Left lung (tissue), 10 donors: ENCODE measurements around the gene NEXN. TPM values are rescaled to one million over a fixed set of nuclear protein-coding genes. Genes with fewer than 3 reads are reported as not detected.

Experiments used
- ATAC-seq: fragments of 200-7000 bp; cut with Tn5 transposase; one replicate; pipeline ENCODE4 v1.9.1; 2020; ENCODE audit warnings: moderate library complexity
- DNase-seq, 4 donors: peaks; one replicate each; pipeline ENCODE4 v3.0.0-alpha.2; 2013 to 2020
- H3K27ac ChIP-seq, 2 donors: fragments of 200-600 bp; sonication (generic) in 1 of 2; one replicate each; pipeline versions ENCODE4 v1.5.0 to v1.8.0; 2020 to 2021
- H3K27me3 ChIP-seq, 2 donors: fragments of 200-600 bp; sonication (generic) in 1 of 2; one replicate each; pipeline versions ENCODE4 v1.5.0 to v1.8.0; 2020 to 2021
- H3K36me3 ChIP-seq, 2 donors: fragments of 200-600 bp; sonication (generic) in 1 of 2; one replicate each; pipeline versions ENCODE4 v1.5.0 to v1.8.0; 2020 to 2021
- H3K4me1 ChIP-seq, 2 donors: fragments of 200-600 bp; one replicate each; pipeline ENCODE4 v1.8.0; 2021
- H3K4me3 ChIP-seq, 2 donors: fragments of 200-600 bp; sonication (generic) in 1 of 2; one replicate each; pipeline versions ENCODE4 v1.5.0 to v1.8.0; 2020 to 2021; ENCODE audit warnings: mild to moderate bottlenecking in 1 of 2
- H3K9me3 ChIP-seq, 2 donors: fragments of 200-600 bp; sonication (generic) in 1 of 2; one replicate each; pipeline versions ENCODE4 v1.5.0 to v1.8.0; 2020 to 2021
- intact Hi-C, 2 donors: fragments of 100-400 bp; cut with DNase I; formaldehyde crosslinking; loops; one replicate each; pipeline versions ENCODE4 v1.11.2 to v1.14.2; 2022
- polyA plus RNA-seq, 6 donors: library from polyadenylated mRNA; unstranded; fragments of 120-200 nt; gene quantifications; one replicate each; pipeline ENCODE4 v1.2.1, GENCODE V29; 2013; ENCODE audit not compliant: insufficient read length in 6 of 6
- total RNA-seq, 2 donors: library from RNA; stranded (reverse); fragmentation: NEBNext Ultra II Directional; extraction: Animal tissue kit (Norgen Biotek cat#: 25700); gene quantifications; one replicate each; pipeline ENCODE4 v1.2.1, GENCODE V29; 2021
- TF ChIP-seq, protein P1 (sequence below), 2 donors: fragments of 200-600 bp; sonication (generic) in 1 of 2; IDR thresholded peaks; one replicate each; pipeline versions ENCODE4 v1.5.0 to v1.8.0; 2021; ENCODE audit warnings: antibody characterized with exemption in 2 of 2
- donor health status: DM: no; HTN: yes; CAD: no.
- donor health status: DM: no; HTN: no; CAD: no.

Gene NEXN
- total and polyA plus RNA-seq, 8 donors = 17.9 to 45.0 (median 34.9) TPM

DNA sequence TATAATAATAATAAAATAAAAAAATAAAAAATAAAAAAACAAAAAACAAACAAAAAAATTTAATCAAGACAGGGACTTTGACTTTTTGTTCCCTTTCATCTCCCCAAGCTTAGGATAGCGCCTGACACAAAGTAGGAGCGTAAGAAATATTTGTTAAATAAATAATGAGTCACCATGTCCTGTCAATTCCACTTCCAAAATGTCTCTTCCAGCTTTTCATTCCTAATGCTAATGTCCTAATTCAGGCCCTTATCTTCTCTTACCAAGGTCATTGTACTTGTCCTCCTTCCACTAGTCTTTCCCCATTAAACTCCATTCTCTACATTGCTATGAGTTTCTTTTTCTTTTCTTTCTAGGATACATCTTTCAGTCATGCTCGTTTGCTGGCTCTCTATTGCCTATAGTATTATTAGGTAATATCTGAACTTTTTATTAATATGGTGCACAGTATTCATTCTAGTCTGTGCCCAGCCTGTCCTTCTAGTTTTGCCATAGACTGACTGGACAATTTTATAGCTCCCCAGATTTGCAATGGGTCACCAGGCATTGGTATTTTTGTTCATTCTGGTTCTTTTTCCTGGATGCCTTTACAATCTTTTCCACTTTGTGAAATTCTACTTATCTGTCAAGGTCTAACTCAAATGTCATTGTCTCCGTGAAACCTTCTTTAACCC lies 11.4 kb downstream of the NEXN start:
- intact Hi-C loops = no loop called here
- TF ChIP-seq, protein P1, sequence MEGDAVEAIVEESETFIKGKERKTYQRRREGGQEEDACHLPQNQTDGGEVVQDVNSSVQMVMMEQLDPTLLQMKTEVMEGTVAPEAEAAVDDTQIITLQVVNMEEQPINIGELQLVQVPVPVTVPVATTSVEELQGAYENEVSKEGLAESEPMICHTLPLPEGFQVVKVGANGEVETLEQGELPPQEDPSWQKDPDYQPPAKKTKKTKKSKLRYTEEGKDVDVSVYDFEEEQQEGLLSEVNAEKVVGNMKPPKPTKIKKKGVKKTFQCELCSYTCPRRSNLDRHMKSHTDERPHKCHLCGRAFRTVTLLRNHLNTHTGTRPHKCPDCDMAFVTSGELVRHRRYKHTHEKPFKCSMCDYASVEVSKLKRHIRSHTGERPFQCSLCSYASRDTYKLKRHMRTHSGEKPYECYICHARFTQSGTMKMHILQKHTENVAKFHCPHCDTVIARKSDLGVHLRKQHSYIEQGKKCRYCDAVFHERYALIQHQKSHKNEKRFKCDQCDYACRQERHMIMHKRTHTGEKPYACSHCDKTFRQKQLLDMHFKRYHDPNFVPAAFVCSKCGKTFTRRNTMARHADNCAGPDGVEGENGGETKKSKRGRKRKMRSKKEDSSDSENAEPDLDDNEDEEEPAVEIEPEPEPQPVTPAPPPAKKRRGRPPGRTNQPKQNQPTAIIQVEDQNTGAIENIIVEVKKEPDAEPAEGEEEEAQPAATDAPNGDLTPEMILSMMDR (IDR thresholded peaks at IDR 0.05) = no peak
- H3K36me3 ChIP-seq = no peaks in the 10 kb centered on the region
- H3K4me1 ChIP-seq = no peaks in the 10 kb centered on the region
- no peak overlapping the region for H3K27ac ChIP-seq
- no peaks in the 10 kb centered on the region for H3K9me3 ChIP-seq
- peak; percentile 19 for ATAC-seq
- no peak for DNase-seq
- no peak overlapping the region for H3K4me3 ChIP-seq
- H3K27me3 ChIP-seq = no peaks in the 10 kb centered on the region

- intact Hi-C loops = no loop called here
- Histone ChIP-seq H3K36me3 (no peaks in the 10 kb centered on the region), H3K27me3 (no peaks in the 10 kb centered on the region), H3K27ac (no peak overlapping the region), H3K4me3 (no peak overlapping the region), H3K9me3 (no peaks in the 10 kb centered on the region), H3K4me1 (peaks cover 0 to under 1% of the 10 kb centered on the region in 2 donors)
- TF ChIP-seq, protein P1 (IDR thresholded peaks at IDR 0.05) = peak in 1 of 2 donors; percentile 53
- DNase-seq (peak in 1 of 4 donors; percentile 69), ATAC-seq (peak; percentile 90)
Observed at GRCh38 chr1:77900687-77901293, 12.4 kb downstream of the NEXN start.

GRCh38 chr1:77905603-77906002 lies 17.2 kb downstream of the NEXN start:
- intact Hi-C loops = no loop called here
- TF ChIP-seq, protein P1 (IDR thresholded peaks at IDR 0.05) = no peak
- ATAC-seq (peak; percentile 22), DNase-seq (no peak)
- no peak overlapping the region for H3K27ac ChIP-seq
- H3K9me3 ChIP-seq = no peaks in the 10 kb centered on the region
- H3K27me3 ChIP-seq = no peaks in the 10 kb centered on the region
- H3K4me1 ChIP-seq = peaks cover 0 to 4% of the 10 kb centered on the region in 2 donors
- H3K4me3 ChIP-seq = no peak overlapping the region
- H3K36me3 ChIP-seq = no peaks in the 10 kb centered on the region

DNA sequence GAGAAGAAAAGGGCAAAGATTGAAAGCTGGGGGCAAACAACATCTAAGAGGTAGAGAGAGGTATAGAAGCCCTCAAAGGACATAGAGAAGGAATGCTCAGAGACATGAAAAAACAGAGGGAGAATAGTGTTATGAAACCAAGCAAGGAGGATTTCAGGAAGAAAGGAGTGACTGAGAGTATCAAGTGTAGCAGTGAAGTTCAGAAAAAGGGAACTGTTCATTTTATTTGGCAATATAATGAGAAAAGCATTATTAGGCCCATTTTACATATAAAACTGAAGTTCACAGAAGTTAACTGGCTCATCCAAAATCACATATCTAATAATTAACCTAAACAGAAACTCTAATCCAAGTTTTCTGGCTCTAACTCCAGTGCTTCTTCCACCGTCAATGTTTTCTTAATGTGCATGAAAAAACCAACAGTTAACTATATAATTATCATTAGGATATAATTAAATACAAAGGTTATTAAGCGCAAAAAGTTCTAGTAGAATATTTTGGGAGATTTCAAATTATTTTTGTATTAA lies 17.7 kb downstream of the NEXN start:
- no peak overlapping the region for H3K4me3 ChIP-seq
- TF ChIP-seq, protein P1 (IDR thresholded peaks at IDR 0.05) = no peak
- no peak overlapping the region for H3K27ac ChIP-seq
- intact Hi-C loops = no loop called here
- DNase-seq (no peak), ATAC-seq (no peak)
- H3K36me3 ChIP-seq = no peaks in the 10 kb centered on the region
- H3K9me3 ChIP-seq = no peaks in the 10 kb centered on the region
- H3K27me3 ChIP-seq = no peaks in the 10 kb centered on the region
- H3K4me1 ChIP-seq = peaks cover 0 to 4% of the 10 kb centered on the region in 2 donors

DNA sequence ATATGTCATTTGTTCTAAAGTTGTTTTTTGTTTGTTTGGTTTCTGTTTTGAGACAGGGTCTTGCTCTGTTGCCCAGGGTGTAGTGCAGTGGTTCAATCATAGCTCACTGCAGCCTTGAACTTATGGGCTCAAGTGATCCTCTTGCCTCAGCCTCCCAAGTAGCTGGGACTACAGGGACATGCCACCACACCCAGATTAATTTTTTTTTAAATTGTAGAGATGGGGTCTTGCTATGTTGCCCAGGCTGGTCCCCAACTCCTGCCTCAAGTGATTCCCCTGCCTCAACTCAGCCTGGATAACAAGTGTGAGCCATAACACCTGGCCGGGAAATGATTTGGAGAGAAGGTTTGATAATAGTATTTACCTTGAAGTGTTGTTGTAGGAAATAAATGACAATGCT lies 18.2 kb downstream of the NEXN start:
- no peak for ATAC-seq
- Histone ChIP-seq H3K36me3 (no peaks in the 10 kb centered on the region), H3K27me3 (no peaks in the 10 kb centered on the region), H3K4me3 (no peak overlapping the region), H3K4me1 (peaks cover 0 to 4% of the 10 kb centered on the region in 2 donors), H3K27ac (no peak overlapping the region), H3K9me3 (no peaks in the 10 kb centered on the region)
- TF ChIP-seq, protein P1 (IDR thresholded peaks at IDR 0.05) = no peak
- no peak for DNase-seq
- intact Hi-C loops = no loop called here
